Fibroblast of peridontal ligament (primary cell): ENCODE data around the gene HSF5.

Source experiments
- DNase-seq: peaks from one replicate; pipeline ENCODE4 v3.0.0-alpha.2; 2010; ENCODE audit errors: extremely low read depth

HSF5 gene

DNA sequence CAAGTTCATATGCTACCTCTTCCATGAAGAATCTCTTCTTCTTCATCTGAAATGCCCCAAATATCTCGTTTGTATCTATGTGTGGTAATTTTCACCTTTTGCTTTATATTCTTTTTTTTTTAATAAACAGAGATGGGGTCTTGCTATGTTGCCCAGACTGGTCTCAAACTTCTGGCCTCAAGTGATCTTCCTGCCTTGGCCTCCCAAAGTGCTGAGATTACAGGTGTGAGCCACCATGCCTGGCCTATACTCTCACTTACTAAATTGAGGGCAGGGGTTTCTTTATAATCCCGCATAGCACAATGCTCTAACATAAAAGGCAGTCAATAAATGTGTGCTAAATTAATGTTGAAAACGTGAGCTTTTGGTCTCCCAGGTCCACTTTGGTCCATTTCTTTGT lies 101.5 kb downstream of the HSF5 start:
- no peak for DNase-seq

DNA sequence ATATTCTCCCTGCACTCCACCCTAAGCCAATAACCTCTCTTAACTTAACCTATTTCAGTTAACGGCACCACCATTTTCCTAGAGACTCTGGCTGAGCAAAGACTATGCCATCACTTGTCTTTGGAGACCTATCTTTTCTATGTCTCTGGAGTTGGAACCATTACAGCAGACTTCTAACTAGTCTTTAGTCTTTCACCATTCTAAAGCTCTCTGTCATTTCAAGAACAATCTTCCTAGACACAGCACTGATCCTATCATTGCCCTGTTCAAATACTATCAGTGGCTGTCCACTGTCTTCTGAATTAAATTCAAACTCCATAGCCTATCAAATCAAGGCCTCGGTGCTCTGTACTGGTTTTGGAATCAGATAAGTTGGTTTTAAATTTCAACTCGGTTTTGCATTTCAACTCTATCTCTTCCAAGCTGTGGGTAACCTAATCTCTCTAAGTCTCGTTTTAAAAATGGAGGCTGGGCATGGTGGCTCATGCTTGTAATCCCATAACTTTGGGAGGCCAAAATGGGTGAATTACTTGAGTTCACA lies 102.8 kb downstream of the HSF5 start:
- DNase-seq, result no peak

DNA sequence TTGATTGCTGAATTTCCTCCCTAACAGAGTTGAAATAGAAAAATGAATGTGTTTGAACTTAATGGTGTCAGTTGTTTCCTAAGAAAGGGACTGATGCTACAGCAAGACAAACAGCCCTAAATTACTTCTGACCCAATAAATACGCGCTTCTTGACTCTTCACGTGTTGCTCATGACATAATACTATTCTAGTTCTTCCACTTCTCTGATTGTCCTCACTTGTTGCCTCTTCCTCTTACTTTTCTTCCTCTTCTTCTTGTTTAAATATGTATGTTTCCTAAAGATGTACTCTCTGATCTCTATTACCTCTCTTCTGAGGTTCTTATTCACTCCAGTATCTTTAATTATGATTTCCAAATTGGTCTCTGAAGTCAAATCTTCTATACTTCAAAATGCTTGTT lies 103.3 kb downstream of the HSF5 start:
- DNase-seq, result no peak

DNA sequence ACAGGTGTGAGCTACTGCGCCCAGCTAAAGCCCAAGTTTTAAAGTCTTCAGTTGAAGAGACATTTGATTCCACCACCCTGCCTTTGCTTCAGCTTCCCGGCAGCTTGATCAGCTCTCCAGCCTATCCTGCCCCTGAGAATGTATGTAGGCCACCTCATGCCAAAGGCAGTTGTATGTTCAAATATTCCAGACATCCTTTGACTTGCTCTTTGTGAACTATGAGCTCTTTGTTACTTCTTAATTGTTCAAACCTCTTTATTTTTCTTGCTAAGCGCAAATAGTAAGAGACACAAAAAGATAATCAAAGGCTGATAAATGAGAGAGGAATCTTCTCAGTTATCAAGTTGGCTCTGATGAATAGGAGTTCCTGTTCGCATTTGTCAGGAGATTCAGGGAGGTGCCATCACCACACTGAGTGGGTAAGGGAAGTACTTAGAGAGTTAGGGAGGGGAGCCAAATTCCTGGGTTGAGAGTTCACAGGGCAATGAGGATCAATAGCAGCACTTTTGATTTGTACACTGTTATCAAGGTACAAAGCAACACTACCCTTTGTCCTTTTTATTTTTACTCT lies 104.2 kb downstream of the HSF5 start:
- no peak for DNase-seq

DNA sequence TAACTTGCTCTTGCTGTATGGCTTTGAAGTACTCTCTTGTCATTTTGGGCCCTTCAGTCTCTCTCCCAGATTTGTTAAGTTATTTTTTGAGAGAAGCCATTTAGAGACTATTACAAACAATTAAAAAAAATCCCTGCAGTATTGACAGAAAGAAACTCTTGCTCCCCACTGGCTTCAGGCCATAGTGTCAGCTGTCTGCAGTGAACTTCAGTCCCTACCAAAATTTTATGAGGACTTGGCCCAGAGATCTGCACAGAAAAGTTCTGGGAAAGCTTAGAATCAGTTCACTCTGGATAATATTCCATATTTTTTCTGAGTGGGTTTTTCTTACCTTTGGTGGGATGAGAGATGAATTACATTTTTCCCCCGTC lies 105.4 kb downstream of the HSF5 start:
- DNase-seq, result no peak

DNA sequence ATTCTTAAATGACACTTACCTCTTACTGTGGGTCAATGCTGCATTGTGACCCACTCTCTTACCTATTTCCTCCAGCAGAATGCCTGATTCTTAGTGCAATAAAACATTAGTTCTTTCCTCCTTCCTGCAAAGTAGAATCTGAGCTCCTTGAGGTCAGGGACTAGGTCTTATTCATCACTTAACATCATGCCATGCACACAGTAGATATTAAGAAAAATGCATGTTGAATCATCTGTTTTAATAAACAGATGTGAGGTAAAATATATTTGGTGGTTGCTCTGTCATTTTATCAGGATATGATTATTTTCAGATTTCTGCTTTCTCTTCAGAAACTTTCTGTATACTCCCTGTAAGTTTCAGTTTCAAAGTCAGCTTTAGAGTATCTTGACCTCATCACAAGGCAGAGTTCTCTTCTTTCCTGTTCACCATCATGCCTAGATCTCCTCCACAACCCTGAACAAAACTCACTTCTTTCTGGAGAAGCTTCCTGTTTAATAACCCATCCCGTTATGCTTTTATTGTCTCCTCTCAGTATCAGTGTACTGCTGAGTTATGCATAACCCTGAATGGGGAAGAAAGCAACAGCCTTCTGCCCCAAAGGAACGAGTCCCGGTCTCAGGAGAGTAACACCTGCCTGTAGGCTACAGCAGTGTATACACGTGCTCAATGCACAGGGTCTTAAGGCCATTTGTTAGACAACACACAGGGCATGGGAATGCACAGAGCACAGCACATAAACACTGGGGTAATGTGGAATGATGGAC lies 105.9 kb downstream of the HSF5 start:
- no peak for DNase-seq

DNA sequence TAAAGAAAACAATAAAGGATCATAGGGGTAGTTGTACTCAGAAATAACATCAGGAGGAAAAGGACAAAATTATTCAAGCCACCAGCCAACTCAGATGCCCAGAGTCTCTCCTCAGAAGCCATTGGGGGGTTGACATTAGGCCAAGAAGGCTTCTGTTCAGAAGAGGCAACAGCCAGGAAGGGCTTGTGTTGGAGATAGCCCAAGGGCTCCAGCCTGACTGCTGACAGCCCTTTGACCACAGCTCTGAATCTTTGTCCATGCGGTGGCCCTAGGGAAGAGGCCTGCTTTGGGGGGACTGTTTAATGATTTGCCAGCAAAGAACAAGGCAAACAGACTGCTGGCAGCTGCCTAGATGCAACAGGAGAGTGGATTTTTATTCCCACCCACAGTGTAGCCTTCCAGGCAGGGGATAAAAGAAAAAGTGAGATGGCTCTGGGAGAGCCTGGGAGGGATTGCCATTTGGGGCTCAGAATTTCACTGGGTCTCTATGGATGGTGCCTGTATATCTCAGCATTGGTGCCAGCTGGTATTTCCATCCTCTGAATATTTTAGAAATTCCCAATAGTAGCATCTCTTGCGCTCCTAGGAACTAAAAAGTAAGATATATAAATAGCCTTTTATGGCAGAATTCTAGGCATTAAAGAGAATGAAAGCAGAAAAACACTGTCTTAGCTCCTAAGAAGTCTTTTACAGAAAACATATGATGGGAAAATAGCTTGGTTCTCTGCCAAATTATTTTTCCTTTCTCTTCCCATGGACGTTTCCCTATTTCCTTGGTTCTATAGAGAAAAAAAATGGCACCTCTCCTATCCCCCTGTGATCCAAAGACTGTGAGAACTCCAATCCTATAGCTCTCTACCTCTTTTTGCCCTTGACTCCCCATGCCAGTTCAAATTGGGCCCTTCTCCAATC lies 106.8 kb downstream of the HSF5 start:
- no peak for DNase-seq

DNA sequence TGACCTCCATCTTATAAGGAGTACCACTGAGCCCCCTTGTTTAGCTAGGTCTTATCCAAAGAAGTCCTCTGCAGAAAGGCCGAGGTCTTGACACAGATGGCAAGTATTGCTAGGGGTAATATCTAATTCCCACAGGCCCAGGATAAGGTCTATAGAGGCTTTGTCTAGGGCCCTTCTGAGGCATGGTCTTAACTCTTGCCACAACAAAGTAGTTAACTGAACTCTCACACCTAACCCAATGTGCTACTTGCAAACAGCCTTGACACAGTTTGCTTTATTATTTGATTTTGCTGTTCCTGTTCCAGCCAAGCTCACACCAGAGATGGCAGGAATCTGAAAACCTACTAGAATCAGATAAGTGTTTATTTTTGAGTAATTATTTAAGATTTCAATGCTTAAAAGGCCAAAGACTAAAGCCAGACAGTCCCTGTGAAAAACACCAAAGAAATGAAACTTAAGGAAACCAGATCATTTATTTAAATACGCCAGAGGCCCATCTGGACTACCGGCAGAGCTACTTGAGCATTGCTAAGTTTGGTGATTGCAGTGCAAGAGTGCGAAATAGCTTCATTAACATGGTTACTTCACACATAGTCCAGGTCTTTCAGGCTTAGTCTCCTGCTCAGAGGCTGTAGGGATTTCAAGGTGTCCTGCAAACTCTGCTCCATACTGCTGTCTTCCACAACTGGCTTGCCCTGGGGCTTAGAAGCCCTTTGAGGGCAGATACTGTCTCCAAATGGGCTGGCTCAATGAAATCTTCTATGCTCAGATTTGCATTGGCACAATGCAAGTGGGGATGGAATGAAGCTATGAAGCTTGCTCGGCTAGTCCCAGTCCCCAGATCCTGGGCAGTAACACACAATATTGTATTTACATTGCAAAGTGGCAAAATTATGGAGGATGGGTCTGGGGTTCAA lies 107.7 kb downstream of the HSF5 start:
- DNase-seq, result no peak

DNA sequence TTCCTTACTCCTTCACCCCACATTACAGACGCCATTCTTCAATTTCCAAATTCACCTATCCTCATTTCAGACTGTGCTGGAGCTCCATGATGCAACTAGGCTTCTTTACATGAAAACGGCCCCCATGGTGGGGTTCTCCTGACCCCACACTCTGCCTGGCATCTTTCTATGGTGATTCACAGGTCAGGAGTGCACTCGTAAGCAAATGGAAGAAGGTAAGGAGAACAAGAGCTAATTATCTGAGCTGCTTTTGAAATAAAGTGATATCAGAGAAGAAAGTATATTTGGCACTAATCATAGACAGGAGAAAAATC lies 108.7 kb downstream of the HSF5 start:
- DNase-seq, result no peak

DNA sequence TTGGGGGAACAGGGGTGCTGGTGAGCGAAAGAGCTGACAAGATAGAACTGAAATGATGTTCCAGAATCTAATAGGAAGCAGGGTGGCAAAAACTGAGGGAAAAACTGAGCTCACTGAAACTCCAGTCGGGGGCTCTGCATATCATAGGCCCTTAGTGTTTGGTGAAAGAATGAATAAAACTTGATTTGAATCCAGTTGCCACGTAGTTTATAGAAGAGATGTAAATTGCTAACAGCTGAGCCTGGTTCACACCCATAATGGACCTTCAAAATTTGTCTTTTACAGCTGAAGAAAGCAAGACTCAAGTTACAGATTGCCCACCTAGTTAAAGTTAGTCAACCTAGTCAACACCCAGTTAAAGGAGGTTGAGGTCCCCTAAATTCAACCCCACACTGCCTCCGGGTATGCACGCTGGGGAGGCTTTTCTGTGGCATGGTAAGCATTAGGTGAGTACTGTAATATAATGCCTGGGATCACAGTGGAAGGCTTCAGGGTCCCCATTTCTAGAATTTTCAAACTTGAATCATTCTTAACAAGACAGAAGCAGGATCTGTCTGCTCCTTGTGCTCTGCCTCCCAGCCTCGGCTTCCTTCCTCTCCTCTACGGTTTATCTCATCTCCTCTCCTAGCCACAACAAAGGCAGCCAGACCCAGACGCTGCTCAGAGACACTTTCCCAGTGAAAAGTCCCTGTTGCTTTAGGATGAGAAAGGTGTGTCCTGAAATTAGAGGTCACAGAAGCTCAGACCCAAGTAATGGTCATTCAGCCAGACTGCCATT lies 109.3 kb downstream of the HSF5 start:
- no peak for DNase-seq

DNA sequence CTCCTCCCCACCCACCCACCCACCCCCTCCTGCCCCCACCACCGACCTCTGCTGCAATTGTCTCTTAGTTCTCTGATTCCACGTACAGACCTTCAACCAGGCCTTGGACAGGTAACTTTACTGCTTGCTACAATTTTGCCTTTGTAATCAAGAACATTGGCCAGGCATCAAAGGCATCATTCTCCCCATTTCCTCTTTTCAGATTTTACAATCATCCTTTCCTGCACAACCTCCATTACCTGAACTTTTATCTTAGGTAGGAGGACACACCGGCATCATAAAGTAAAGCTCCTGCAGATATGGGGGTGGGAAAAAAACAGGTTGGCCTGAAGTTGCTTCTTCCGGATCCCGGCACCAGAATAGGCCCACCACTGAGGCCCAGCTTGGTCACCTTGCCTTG lies 110.5 kb downstream of the HSF5 start:
- DNase-seq, result no peak

DNA sequence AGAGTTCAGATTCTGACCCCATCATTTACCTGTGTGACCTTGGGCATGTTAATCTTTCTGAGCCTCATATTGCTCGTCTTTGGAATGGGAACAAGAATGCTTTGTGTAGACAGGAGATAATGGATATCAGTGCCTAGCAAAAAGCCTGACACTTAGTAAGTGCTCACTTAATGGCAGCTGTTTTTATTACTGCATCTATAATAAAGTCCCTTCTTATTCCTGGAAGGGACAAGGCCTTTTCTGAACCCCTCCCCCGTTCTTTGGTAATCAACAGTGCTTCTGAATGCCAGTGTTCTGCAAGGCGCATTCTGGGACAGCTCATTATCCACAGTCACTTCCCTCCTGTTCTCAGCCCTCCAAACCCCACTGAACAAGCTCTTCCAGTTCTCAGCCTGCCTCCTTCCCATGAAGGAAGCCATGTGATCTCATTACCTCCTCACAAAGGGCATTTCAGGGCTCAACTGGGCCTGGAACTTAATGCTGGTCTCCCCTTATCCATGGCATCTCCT lies 111.1 kb downstream of the HSF5 start:
- DNase-seq, result no peak

DNA sequence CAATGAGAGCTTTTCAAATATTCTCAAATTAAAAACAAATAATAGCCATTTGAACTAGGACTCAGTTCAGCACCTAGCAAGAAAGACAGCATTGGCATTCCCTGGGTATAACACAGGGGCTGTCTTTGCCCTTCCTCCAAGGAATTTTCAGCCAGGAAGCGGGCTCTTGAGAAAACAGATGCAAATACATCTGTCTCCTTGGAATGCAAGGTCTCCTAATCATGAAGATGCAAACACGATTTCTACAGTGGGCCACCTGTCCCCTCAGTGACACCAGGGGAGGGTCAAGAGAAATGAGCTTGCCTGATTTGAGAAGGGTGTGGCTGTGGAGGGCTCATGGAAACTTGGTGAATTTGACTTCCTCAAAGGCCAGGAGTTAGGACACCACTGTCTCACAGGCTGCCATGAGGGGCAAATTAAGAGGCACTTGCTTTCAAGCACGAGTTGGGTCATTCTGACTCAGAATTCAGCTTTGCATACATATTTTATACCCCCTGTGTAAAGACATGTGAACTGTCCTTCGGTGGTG lies 111.7 kb downstream of the HSF5 start:
- no peak for DNase-seq

DNA sequence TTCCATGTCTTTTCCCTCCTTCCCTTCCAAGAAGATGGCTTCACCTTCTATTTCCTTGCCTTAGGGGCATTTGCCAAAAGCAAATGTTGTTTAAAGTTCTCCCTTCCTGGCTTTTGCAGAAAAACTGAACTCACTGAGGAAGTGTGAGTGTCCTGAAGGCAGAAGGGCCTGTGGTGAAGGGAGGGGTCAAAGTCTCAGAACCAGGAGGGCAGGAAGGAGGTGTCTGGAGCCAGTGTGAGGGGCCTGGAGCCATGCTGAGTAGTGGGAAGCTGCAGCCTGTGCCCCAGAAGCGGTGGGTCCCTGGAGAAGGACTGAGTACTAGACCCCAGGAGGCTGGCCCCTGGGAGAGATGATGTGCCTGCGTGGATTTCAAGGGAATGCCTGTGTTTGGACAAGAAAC lies 112.4 kb downstream of the HSF5 start:
- DNase-seq, result no peak

DNA sequence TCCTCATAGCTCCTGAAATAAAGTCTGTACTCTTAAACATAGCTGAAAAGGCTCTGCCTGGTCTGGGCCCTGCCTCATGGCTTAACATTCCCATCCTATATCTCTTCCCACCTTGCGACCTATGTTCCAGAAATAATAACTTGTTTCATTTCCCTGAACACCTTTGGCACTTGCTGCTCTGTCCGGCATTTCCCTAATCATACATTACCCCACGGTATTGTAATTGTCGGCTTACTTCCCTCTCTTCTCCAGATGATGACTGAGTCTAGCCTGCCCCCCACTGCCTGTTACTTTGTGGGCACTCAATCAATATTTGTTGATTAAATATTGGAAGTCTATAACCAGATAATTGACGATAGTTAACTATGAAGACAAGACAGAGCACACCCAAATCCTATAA lies 113.0 kb downstream of the HSF5 start:
- DNase-seq, result no peak

DNA sequence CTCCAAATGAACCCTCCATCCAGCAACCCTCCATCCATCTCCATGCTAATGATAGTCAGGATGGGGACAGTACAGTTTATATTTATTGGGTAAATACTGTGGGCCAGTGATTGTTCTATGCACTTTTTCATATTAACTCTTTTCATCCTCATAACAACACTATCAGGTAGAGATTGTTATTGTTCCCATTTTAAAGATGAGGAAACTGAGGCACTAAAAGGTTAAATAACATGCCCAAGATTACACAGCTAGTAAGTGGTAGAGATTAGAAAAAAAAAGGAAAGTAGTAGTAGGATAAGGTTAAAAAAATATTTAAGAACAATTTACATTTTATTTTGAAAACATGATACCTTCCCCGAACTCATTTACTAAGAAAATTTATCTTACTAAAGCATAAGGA lies 114.3 kb downstream of the HSF5 start:
- DNase-seq, result no peak

DNA sequence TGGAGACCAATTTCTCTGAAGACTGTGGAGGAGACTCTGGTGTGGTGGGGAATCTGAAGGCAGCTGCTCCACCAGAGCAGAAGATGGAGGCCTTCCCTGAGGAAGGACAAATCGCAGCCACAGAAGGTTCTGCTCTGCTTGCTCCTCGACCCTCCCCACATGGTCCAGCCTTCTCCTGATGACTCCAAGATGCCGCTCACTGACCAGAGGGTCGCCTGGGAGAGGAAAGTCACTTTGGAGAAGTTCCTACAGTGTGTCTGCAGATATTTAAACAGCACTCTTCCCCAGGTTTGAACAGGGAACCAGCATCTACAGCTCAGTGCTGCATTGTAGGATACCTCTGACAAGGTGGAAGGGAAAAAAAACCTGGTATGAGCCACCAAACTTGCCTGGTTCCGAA lies 115.2 kb downstream of the HSF5 start:
- DNase-seq, result no peak

DNA sequence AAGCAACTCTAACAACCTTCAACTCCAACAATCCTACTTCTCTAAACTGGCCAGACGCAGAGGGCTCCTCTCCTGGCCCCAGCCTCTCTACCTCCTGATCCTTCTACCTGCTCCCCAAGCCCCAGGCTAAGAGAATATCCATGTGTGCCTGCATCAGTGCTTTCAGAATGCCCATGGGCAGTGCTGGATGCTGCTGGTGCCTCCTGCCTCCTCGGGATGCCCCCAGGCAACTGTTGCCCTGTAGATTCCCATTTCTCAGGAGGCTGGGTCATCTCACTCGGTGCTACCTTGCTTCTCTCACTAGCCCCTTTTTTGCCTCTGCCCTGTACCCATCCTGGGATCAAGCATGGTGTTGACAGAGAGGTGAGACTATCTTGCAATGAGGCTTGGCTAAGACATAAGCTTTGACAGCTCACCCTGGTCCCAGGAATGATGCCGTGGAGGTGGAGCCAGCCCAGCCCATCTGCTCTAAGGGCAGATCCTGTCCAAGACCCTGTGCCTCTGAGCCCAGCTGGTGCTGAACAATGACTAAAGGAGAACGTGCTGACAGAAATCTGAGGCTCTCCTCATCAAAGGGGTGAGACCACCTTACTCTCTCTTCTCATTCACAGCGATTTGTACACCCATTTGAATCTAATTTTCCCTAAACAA lies 116.8 kb downstream of the HSF5 start:
- DNase-seq, result no peak

DNA sequence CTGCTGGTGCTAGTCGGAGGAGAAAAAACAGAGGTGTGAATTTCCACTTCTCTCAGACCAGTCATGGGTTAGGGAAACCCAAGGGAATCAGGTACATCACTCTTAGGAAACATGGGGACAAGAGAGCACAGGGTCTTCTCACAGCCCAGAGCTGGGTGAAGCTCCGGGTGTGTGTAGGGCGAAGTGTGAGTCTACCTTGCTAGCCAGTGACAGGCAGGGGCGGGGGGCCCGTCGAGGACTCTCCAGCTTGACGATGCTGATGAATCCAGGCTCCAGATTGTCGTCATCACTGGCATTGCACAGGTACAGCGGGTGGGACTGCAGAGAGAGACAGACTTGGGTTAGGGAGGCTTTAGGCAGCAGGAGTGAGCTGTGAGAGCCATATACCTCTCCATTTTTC lies 117.5 kb downstream of the HSF5 start:
- DNase-seq, result no peak

DNA sequence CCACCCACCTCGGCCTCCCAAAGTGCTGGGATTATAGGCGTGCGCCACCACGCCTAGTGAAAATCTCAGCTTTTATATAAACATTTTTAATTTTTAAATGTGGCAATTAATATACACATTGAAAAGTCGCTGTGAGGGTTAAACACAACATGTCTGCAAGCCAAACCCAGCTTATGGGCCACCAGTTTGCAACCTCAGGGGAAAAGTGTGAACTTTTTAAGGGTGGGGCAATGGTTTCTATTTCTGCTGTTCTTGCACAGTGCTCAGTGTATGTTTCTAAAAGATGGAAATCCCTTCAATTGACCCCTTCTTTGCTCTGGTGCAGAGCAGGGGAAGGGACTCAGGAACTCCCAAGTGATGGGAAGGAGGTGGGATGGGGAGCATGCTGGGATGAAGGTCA lies 117.9 kb downstream of the HSF5 start:
- DNase-seq, result no peak
